Keratinocyte (primary cell): ENCODE results near the gene GEMIN5.

Experiments used
- CTCF ChIP-seq, 3 experiments: IDR thresholded peaks in 1 of 3; conservative IDR thresholded peaks in 1 of 3; optimal IDR thresholded peaks in 1 of 3; 2 replicates in 2 of 3; 3 replicates in 1 of 3; pipeline versions ENCODE3 to v1.5.1; 2011; ENCODE audit warnings: low read length in 3 of 3, mild to moderate bottlenecking in 3 of 3, moderate library complexity in 2 of 3, control low read depth in 1 of 3, inconsistent platforms in 1 of 3; ENCODE audit not compliant: insufficient read depth in 2 of 3; ENCODE audit errors: extremely low read depth in 1 of 3
- EZH2 ChIP-seq: IDR thresholded peaks from one replicate; pipeline ENCODE4 v1.6.1; 2012; ENCODE audit warnings: inconsistent platforms, mild to moderate bottlenecking, low read length, moderate library complexity

- TF ChIP-seq CTCF (optimal IDR thresholded peaks at IDR 0.05 in 1 of 3, IDR thresholded peaks at IDR 0.05 in 1 of 3, conservative IDR thresholded peaks at IDR 0.05 in 1 of 3; ENCODE audit: extremely low read depth in 1 of 3, insufficient read depth in 2 of 3, low read length in 3 of 3) (no peak), EZH2 (no peak)
Observed at GRCh38 chr5:154949781-154950180, 11.8 kb upstream of the GEMIN5 start.
